Neural cell (in vitro differentiated cells): ENCODE results near the gene ARHGAP5.

Experiments
- EP300 ChIP-seq: fragments of 450-650 bp; conservative IDR thresholded peaks from 2 replicates; pipeline ENCODE4 v1.6.1; 2014; ENCODE audit warnings: antibody characterized with exemption, mild to moderate bottlenecking, moderate library complexity; ENCODE audit not compliant: poor library complexity, severe bottlenecking
- EZH2 ChIP-seq: fragments of 200-600, 300-800 bp; shearing (Covaris generic), sonication (generic); IDR thresholded peaks from 2 replicates; pipeline ENCODE4 v1.6.1; 2014; ENCODE audit warnings: antibody characterized with exemption, low read length, borderline replicate concordance, mild to moderate bottlenecking; ENCODE audit not compliant: insufficient read depth, poor library complexity, severe bottlenecking
- MXI1 ChIP-seq: fragments of 450-650 bp; conservative IDR thresholded peaks from 2 replicates; pipeline ENCODE4 v1.6.1; 2014; ENCODE audit warnings: antibody characterized with exemption, mild to moderate bottlenecking; ENCODE audit not compliant: poor library complexity, severe bottlenecking
- POLR2AphosphoS5 ChIP-seq: IDR thresholded peaks from 2 replicates; pipeline ENCODE4 v1.6.1; 2012
- RAD21 ChIP-seq: fragments of 450-650 bp; conservative IDR thresholded peaks from 2 replicates; pipeline ENCODE4 v1.6.1; 2014; ENCODE audit warnings: antibody characterized with exemption, mild to moderate bottlenecking, moderate library complexity
- TAF1 ChIP-seq: IDR thresholded peaks from 2 replicates; pipeline ENCODE4 v1.6.1; 2012; ENCODE audit warnings: low read depth
- TF ChIP-seq, protein P1 (sequence below): fragments of 450-650 bp; IDR thresholded peaks from 2 replicates; pipeline ENCODE4 v1.5.1; 2014; ENCODE audit warnings: antibody characterized with exemption, mild to moderate bottlenecking, moderate library complexity; ENCODE audit not compliant: poor library complexity, severe bottlenecking
- TF ChIP-seq, protein P2 (sequence below): IDR thresholded peaks from 2 replicates; pipeline ENCODE4 v1.6.1; 2012; ENCODE audit warnings: borderline replicate concordance

DNA sequence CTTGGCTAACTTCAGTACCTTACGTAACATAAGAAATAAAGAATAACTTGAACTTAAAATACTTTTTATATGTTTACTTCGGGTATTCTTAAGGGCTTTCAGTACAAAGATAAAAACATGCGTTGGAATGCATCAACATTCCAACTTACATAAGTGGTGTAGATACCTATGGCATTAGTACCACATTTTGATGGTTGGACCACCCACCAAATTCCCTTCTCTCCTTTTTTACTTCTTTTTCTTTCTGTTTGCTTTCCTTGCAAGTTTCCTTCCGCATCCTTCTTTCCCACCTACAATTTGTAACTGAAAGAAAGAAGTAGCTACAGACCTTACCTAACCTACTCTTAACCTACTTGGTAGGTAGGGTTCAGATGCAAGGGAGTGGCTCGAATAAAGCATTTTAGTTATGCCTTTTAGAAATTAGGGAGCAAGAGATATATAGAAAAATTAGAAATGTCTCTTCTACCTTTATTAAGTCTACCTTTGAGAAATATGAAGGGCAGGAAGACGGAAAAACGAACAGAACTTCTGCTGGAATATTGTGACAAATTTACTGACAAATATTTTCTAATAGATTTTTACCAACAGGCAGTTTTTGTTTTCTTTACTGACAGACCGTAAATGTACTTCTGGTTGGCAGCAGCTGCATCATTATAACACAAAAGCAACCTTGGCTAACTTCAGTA is 2.1 kb upstream of the ARHGAP5 start:
- TF ChIP-seq, protein P1, sequence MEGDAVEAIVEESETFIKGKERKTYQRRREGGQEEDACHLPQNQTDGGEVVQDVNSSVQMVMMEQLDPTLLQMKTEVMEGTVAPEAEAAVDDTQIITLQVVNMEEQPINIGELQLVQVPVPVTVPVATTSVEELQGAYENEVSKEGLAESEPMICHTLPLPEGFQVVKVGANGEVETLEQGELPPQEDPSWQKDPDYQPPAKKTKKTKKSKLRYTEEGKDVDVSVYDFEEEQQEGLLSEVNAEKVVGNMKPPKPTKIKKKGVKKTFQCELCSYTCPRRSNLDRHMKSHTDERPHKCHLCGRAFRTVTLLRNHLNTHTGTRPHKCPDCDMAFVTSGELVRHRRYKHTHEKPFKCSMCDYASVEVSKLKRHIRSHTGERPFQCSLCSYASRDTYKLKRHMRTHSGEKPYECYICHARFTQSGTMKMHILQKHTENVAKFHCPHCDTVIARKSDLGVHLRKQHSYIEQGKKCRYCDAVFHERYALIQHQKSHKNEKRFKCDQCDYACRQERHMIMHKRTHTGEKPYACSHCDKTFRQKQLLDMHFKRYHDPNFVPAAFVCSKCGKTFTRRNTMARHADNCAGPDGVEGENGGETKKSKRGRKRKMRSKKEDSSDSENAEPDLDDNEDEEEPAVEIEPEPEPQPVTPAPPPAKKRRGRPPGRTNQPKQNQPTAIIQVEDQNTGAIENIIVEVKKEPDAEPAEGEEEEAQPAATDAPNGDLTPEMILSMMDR = no peak
- TF ChIP-seq POLR2AphosphoS5 (no peak), EP300 (no peak), EZH2 (no peak), RAD21 (no peak), MXI1 (no peak), TAF1 (no peak)
- TF ChIP-seq, protein P2, sequence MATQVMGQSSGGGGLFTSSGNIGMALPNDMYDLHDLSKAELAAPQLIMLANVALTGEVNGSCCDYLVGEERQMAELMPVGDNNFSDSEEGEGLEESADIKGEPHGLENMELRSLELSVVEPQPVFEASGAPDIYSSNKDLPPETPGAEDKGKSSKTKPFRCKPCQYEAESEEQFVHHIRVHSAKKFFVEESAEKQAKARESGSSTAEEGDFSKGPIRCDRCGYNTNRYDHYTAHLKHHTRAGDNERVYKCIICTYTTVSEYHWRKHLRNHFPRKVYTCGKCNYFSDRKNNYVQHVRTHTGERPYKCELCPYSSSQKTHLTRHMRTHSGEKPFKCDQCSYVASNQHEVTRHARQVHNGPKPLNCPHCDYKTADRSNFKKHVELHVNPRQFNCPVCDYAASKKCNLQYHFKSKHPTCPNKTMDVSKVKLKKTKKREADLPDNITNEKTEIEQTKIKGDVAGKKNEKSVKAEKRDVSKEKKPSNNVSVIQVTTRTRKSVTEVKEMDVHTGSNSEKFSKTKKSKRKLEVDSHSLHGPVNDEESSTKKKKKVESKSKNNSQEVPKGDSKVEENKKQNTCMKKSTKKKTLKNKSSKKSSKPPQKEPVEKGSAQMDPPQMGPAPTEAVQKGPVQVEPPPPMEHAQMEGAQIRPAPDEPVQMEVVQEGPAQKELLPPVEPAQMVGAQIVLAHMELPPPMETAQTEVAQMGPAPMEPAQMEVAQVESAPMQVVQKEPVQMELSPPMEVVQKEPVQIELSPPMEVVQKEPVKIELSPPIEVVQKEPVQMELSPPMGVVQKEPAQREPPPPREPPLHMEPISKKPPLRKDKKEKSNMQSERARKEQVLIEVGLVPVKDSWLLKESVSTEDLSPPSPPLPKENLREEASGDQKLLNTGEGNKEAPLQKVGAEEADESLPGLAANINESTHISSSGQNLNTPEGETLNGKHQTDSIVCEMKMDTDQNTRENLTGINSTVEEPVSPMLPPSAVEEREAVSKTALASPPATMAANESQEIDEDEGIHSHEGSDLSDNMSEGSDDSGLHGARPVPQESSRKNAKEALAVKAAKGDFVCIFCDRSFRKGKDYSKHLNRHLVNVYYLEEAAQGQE = no peak
